GM21515 (cell line): ENCODE results near the gene WDR4.
"Not testable (repeated sequence)": the region's sequence is repeated elsewhere in the genome, so short reads cannot be mapped to it uniquely, and the experiment has no call there.

ENCODE experiments used
- ATAC-seq: cut with Tn5 transposase; IDR thresholded peaks from one replicate; pipeline ENCODE4 v1.9.1; 2021; ENCODE audit not compliant: unreplicated experiment

The WDR4 gene

GRCh38 chr21:42853621-42854020 lies 25.7 kb downstream of the WDR4 start:
- no peak for ATAC-seq

GRCh38 chr21:42852925-42853570 lies 26.3 kb downstream of the WDR4 start:
- ATAC-seq = no peak

GRCh38 chr21:42851812-42852665 lies 27.3 kb downstream of the WDR4 start:
- no peak for ATAC-seq

- no peak for ATAC-seq
Measured at GRCh38 chr21:42850866-42851391, 28.4 kb downstream of the WDR4 start.

GRCh38 chr21:42850463-42850862 lies 28.9 kb downstream of the WDR4 start:
- no peak for ATAC-seq

- ATAC-seq = no peak
Measured at GRCh38 chr21:42849759-42850412, 29.5 kb downstream of the WDR4 start.

- no peak for ATAC-seq
Measured at GRCh38 chr21:42848932-42849758, 30.2 kb downstream of the WDR4 start.

- ATAC-seq = not testable (repeated sequence)
Measured at GRCh38 chr21:42848144-42848931, 31.0 kb downstream of the WDR4 start.

GRCh38 chr21:42847726-42848125 lies 31.6 kb downstream of the WDR4 start:
- ATAC-seq = no peak

- no peak for ATAC-seq
Measured at GRCh38 chr21:42847051-42847707, 32.2 kb downstream of the WDR4 start.

GRCh38 chr21:42846221-42846620 lies 33.1 kb downstream of the WDR4 start:
- ATAC-seq = no peak

- ATAC-seq = no peak
Measured at GRCh38 chr21:42845296-42845965, 33.9 kb downstream of the WDR4 start.

GRCh38 chr21:42844411-42845113 lies 34.8 kb downstream of the WDR4 start:
- no peak for ATAC-seq

- no peak for ATAC-seq
Measured at GRCh38 chr21:42843056-42843455, 36.3 kb downstream of the WDR4 start.

GRCh38 chr21:42841916-42842655 lies 37.3 kb downstream of the WDR4 start:
- not testable (repeated sequence) for ATAC-seq

GRCh38 chr21:42841156-42841915 lies 38.0 kb downstream of the WDR4 start:
- no peak for ATAC-seq
